ENCODE data around the gene FEZ2.
A peak's percentile ranks its signal among the peaks of the same experiment; 100 is the strongest.
"Not testable (repeated sequence)": the region's sequence is repeated elsewhere in the genome, so short reads cannot be mapped to it uniquely, and the experiment has no call there.

FEZ2 gene

GRCh38 chr2:36597532-36598377, at the start of gene FEZ2:
TSS of gene FEZ2 (minus strand) at chr2:36598168. CDS start at chr2:36598142, 26 bp downstream.
- peak; percentile 90 for DNase-seq

DNA sequence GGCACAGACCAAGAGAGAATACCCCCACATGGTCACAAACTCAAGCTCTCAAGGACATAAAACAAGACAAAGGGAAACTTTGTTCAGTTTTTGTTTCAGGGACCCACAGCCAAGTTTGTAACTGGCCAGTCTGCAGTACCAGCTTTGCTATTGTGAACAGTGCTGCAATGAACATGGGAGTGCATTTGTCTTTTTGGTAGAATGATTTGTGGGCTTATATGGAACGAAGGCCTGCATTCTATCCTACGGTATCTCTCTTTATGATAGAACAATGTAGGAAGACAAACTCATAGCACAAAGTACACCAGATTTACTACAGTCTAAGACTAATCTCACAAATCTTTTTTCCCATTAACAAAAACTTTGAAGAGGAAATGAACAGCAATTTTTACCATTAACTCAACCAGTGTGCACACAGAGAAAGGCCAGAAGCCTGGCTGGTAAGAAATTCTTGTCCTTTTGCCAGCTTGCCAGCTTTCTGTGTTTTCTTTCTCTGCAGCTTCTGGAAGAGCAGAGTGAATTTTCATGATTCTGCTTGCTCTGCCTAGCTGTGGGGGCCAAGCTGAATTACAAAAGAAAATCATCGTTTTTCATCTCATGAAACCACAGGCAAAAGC, 37.1 kb upstream of the FEZ2 start:
- no peak for DNase-seq

DNA sequence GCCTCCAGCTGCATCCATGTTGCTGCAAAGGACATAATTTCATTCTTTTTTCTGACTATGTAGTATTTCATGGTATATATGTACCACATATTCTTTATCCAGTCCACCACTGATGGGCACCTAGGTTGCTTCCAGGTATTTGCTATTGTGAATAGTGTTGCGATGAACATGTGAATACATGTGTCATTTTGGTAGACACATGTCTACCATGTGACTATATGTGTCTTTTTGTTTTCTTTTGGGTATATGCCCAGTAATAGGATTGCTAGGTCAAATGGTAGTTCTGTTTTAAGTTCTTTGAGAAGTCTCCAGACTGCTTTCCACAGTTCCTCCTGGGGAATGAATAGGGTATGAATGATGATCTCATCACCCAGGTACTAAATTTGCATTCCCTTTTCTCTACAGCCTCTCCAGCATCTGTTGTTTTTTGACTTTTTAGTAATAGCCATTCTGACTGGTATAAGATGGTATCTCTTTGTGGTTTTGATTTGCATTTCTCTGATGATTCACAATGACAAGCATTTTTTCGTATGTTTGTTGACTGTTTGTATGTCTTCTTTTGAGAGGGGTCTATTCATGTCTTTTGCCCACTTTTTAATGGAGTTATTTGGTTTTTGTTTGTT, 35.6 kb upstream of the FEZ2 start:
- no peak for DNase-seq

DNA sequence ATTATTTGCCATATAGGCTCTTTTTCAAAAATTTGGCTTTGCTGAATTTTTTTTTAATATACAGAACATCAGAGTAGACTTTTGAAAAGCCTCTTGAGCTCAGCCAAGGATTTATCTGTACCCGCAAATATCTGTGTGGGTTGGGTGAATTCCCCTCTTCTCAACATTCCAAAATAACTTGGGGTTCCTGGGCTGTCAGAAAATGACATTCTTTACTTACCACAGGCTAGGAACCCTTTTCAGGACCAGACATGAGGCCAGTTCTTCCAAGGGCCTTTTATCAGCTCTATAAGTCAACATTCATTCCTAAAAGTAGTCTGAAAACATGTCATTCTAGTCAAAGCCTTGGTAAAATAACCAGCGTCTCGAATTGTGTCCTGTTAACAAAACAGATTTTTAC, 28.8 kb upstream of the FEZ2 start:
- DNase-seq, result no peak

DNA sequence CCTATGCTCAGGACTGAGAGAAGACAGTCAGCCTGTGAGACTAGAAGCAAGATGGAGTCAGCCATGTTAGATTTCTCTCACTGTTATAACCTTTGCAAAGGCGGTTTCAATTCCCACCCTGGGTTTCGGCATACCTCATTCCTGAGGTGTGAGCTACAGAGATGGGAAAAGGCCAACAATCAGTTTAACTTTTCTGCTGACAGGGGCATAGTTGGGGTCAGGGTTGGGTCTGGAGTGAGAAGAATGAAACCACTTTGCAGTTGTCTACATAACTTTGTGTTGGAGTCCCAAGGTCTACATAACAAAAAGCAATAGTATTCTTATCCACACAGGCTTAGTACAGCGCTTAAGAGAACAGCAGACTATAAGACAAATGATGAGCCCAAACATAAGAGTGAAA, 28.1 kb upstream of the FEZ2 start:
- DNase-seq, result no peak

DNA sequence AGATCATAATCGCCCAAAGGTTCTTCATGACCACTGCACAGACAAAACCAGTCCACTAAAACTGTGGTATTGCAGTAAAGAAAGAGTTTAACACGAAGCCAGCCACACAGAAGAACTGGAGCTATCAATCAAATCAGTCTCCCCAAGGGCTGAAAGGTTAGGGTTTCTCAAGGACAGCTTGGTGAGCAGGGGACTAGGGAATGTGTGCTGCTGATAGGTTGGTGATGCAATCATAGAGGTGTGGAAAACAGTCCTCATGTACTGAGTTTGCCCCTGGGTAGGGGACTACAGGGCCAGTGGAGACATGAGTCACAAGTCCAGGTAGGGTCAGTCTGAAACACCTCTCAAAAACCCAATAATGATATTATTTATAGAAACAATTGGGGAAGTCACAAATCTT, 27.3 kb upstream of the FEZ2 start:
- no peak for DNase-seq

GRCh38 chr2:36620321-36620720, 22.4 kb upstream of the FEZ2 start:
- no peak for DNase-seq

DNA sequence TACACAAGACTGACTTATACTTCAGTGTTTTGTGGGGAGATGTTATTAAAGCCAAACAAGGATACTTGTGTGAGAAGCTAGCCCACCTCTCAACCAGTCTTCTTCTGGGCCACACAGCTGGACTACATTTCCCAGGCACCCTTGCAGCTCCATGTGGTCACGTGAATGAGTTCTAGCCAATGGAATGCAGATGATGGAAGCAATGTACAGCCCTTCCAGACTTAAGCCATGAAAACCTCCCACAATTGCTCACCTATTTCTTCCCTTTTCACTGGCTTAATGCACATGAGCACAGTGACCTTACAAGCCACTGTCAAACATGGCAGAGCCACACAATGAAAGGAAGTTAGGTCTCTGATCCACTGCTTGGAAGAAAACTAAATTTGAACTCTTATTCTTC, 20.4 kb upstream of the FEZ2 start:
- DNase-seq, result peak; percentile 63

DNA sequence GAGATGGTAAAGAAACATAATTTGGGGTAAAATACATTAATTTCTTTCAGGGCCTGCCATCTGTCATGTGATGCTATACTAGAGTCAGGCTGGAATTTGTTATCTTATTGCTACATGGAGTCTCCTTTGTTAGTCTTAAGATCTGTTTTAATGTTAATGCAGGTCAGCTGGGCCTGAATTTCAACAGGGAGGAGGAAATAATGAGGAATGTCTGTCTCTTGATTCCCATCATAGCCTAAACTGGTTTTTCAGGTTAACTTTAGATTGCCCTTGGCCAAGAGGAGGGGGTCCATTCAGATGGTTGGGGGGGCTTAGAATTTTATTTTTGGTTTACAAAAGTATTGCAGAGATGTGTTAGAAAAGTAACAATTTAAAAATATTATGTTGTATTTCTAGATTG, 19.0 kb upstream of the FEZ2 start:
- no peak for DNase-seq

DNA sequence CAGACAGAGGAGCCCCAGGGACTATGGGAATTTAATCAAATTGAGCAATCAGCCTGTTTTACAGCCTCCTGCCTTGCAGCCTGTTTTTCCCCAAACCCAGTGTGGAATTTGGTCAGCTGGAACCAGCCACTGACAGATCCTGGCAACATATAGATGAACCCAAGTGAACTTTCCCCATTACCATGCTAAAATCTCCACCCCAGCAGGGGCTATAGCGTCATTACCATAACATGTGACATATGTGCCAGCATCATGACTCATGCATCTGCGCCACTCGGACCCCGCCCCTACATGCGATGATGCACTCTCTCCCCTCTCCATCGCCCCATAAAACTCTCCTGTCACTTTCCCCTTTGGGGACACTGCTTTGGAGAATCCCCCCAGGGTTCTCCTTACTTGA, 17.3 kb upstream of the FEZ2 start:
- DNase-seq, result no peak

DNA sequence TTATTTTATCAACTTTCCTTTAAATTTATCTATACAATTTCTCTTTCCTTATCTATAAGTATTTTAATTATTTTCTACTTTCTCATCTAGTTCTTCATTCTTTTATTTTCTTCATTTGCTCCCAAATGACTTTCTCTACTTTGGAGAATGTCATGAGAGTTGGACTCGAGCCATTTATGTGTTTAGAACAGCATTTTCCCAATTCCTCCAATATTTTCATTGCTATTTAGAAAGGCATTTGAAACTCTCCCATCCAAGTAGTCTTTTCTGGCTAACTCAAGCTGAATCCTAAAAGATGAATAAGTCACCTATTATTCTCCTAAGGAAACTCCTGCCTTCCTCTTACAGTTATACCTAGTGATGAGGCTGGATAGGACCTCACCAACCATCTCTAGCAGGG, 15.8 kb upstream of the FEZ2 start:
- DNase-seq, result no peak

GRCh38 chr2:36611316-36611990, 13.5 kb upstream of the FEZ2 start:
- DNase-seq, result no peak

DNA sequence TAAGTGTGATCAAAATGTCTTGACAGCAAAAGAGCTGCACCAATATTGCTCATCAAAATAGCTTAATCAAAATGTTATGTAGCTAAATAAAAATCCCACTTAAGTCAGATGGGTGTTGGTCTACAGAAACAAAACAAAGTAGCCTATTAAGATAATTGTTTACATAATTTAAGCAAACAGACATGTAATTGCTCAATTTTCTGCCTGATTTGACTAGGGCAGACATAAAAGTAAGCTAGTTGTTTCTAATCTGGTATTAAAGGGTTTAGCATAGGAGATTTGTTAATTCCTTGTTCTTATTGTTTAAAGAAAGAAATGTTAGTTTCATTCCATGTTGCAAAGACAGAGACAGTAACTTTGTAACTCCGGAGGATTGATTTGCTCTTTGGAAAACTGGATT, 11.5 kb upstream of the FEZ2 start:
- no peak for DNase-seq

- no peak for DNase-seq
Measured at GRCh38 chr2:36607947-36608346, 10.0 kb upstream of the FEZ2 start.

- DNase-seq, result no peak
Measured at GRCh38 chr2:36606925-36607324, 9.0 kb upstream of the FEZ2 start.

DNA sequence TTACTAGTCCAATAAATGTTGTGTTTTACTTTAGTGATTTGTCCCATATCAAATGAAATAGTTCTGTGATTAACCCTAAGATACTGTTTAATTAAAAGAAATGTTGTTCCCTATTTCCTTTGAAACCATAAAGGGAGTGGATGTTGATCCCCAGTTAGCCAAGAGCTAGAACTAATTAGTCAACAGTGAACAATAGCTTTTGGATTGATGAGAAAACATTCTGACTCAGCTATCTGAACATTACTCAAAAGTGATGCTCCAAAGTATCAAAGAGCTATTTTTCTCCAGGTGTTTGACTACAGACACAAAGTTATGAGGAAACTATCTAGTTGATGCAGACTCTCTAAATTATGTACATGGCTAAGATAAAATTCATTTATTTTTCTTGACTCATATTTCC, 7.3 kb upstream of the FEZ2 start:
- no peak for DNase-seq

DNA sequence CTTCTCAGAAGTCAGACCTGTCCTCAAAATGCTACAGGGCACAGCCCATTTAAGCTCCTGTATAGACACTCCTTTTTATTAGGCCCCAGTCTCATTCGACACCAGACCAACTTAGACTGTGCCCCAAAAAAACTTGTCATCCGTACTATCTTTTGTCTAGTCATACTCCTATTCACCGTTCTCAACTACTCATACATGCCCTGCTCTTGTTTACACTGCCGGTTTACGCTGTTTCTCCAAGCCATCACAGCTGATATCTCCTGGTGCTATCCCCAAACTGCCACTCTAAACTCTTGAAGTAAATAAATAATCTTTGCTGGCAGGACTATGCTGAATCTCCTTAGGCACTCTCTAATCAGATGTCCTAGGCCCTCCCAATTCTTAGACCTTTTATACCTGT, 5.7 kb upstream of the FEZ2 start:
- DNase-seq, result not testable (repeated sequence)

GRCh38 chr2:36597003-36597531, 901 bp downstream of the FEZ2 start:
- no peak for DNase-seq

DNA sequence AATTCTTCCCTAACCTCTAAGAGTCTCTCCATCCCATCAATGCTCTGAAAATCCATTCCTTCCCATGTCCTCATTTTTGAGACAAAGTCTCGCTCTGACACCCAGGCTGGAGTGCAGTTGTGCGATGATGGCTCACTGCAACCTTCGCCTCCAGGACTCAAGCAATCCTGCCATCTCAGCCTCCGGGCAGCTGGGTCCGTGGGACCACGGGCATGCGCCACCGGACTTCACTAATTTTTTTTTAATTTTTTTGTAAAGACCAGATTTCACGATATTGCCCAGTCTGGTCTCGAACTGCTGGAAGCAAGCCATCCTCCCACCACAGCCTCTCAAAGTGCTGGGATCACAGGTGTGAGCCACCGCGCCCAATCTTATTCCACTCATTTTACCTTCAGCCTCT, 1.6 kb downstream of the FEZ2 start:
- DNase-seq, result no peak

DNA sequence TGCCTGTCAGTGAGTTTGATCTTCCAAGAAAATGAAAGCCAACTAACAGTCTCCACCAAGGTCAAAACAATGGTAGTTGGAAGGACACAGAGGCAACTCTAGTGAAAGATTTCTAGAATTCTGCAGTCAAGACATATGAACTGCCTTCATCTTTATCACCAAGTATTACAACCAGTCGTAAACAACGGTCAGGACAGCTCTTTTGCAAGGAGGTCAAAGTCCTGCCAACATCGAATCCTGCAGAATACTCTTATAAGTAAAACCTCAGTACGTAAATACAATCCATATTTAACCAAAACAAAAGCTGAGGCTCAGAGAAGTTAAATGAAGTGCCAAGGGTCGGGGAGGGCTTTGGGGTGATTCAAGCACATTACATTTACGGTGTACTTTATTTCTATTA, 3.1 kb downstream of the FEZ2 start:
- DNase-seq, result no peak

GRCh38 chr2:36589230-36589630, 8.7 kb downstream of the FEZ2 start:
- DNase-seq, result no peak

DNA sequence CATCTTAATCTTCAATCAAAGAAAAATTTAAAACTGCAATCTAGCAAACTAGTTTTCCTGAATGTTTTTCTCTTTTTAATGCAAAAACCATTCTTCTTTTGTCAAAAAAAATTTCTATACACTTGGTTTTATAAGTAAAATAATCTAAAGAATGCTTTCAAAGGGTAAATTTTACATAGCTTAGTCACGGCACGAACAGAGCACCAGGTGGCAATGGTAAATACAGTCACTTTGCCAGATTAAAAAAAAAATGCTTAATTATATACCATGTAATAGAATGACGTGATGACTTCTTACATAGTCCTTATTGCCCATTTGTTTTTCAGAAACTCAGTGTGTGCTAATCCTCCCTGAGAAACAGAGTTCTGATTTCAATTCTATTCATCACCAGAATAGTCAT, 10.4 kb downstream of the FEZ2 start:
- no peak for DNase-seq

DNA sequence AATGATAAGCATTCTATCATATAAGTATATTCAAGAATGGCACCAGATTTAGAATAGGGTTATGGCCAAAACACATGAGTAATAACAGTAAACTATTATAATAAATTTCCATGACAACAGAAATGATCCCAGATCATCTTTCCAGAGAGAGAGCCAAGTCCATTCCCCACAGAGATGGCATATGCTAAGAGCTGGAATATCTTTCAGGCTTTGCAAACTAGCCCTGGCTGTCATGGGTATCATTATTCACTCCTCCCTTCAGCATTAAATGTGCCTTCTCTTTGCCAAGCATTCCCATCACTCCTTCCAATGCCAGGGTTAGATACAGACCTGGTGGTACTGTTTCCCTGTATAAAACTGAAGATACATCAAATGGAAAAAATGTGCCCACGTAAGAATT, 10.9 kb downstream of the FEZ2 start:
- DNase-seq, result no peak
